Activated T-cell treated with anti-CD3 and anti-CD28 coated beads for 4 hours (primary cell): Measurements from ENCODE around the gene RBFOX1.

Experiments
- DNase-seq: peaks from one replicate; pipeline ENCODE4 v3.0.0-alpha.2; 2020

RBFOX1 gene

DNA sequence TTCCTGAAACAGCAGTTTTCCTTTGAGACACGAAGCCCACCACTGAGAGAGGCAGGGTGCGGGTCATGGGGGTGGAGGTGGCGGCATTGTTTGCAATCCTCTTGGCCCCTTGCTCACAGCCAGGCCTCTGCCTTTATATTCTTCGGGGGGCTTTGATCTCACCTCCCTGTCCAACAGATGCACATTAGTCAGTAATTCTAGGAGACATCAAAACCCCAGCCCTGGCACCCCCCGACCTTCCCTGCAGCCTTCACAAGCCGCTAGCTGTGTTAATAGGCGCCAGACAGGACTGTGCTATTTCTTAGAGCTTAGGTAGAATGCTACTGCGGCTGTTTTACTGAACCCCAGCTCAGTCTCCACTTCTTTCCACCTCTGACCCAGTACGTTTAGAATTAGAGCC, 212.6 kb downstream of the RBFOX1 start:
- DNase-seq, result no peak

GRCh38 chr16:7546948-7547347, 214.3 kb downstream of the RBFOX1 start:
- DNase-seq, result no peak

- DNase-seq, result no peak
Measured at GRCh38 chr16:7547736-7548135, 215.1 kb downstream of the RBFOX1 start.

DNA sequence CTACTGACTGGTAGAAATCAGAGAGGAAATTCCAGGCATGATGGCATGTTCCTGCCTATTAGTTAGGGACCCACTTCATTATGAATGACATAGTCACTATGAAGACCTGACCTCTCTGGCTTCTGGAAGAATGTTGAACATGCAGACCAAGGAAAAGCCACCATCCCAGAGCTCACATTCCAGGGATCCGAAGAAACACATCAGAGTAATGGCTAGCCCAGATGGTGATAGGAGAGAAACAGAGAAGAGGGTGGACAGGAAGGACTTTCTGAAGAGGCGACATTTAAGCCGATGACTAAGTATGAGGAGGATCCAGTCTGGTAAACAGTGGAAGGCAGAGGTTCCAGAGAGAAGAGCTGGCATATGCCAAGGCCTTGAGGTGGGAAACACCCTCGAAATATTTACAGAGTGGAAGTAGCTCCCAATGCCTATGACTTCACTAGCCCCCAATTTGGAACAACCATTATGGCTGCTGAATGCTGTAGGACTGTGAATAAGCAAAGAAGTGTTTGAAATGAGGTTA, 216.2 kb downstream of the RBFOX1 start:
- DNase-seq, result no peak

- DNase-seq, result no peak
Measured at GRCh38 chr16:7550096-7550495, 217.5 kb downstream of the RBFOX1 start.

GRCh38 chr16:7555459-7555858, 222.8 kb downstream of the RBFOX1 start:
- DNase-seq, result no peak

GRCh38 chr16:7561908-7562405, 229.3 kb downstream of the RBFOX1 start:
- no peak for DNase-seq

DNA sequence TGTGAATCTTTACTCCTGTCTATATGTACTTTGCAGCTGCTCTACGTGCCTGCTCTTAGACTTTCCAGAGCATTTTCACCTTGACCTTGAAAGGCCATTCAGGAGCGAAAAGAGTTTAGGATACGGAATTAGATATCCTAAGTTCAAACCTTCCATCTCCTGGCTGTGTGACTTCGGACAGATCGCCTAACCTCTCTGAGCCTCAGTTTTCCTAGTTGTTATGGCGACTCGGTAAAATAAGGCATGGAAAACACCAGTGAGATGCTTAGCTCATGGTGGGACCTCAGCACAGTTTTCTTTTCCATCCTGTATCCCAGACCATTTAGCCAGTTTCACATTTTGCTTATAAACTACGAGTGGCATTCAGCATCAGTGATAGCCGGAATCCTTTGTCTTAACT, 233.7 kb downstream of the RBFOX1 start:
- no peak for DNase-seq

DNA sequence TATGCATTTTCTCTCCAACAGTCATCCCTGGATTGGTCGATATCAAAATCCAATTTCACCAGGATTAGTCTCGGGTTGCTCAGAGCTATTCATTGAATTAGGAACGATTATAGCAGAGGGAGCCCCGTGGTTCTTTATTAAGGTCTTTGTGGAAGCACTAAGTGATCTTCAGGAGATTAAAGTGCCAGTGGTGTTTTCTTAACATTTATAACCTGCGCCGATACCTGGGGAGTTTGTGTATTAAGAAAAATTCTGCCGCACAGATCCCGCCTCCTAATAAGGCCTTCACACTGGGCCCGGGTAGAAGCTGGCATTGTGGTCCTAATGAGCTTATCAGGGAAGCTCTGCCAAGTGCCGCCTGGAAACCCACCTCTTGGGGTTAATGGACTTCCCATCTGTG, 238.7 kb downstream of the RBFOX1 start:
- DNase-seq, result no peak

- no peak for DNase-seq
Measured at GRCh38 chr16:7577588-7577987, 244.9 kb downstream of the RBFOX1 start.

DNA sequence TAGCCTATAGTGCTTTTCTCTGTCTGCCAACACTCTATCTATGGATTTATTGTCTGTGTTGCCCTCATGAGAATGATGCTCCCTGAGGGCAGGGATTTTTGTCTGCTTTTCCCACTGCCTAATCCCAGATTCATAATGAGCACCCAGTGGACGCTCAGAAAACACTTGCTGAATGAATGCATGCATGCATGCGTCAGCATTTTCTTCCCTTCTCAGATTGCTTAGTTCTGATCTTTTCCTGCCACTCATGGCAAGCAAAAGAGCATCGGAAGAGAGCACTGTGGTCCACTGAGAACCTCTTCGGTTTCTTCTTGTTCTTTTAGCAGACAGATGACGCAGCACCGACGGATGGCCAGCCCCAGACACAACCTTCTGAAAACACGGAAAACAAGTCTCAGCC, 246.8 kb downstream of the RBFOX1 start:
- DNase-seq, result no peak

GRCh38 chr16:7581175-7581574, 248.5 kb downstream of the RBFOX1 start:
- DNase-seq, result no peak

DNA sequence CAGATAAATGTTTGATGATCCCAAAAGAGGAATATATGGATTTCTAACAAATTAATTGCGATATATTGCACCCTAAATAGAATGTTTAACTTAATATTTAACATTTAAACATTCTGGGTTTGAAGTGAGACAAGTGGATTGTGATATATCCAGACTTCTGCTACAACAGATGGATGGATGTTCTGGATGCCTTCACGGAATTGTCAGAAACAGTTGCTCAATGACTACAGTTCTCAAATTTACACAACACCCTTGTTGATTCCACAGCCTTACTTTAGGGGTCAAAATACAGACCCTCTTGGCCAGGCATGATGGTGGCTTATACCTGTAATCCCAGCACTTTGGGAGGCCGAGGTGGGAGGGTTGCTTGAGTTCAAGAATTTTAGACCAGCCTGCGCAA, 250.8 kb downstream of the RBFOX1 start:
- DNase-seq, result no peak

DNA sequence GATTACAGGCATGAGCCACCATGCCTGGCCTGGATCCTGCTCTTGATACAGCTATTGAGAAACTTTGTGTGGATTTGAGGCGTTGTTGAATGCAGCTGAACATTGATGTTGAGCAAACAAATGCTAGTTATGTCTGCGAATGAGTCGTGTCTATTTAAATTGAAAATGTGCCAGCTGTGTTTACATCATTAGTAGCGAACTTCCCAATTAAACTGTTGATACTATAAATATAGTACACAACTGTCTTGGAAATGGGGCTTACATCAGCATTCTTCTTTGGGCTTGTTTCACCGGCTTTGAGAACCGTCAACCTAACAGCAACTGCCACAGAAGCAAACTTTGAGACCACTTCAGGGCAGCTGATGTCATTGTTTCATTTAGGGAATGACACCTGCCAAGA, 251.9 kb downstream of the RBFOX1 start:
- DNase-seq, result no peak

- DNase-seq, result no peak
Measured at GRCh38 chr16:7585705-7586104, 253.1 kb downstream of the RBFOX1 start.

DNA sequence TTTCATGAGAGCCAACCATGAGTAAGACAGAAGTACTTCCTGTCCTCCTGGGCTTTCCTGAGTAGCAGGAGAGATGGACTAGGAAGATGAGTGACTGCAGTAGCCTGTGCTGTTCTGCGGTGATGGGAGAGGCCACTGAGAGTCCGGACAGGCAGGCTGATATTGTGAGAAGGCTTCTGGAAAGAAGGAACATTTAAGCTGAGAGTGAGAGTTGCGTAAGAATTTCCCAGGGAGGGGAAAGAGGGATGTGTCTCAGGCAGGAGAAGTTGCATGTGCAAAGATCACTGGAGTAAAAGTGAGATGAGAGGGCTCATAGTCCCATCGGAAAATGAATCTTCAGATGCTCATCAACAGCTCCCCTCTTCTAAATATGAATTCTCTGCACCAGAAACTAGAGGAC, 258.3 kb downstream of the RBFOX1 start:
- DNase-seq, result no peak

- DNase-seq, result no peak
Measured at GRCh38 chr16:7596308-7596707, 263.7 kb downstream of the RBFOX1 start.

- DNase-seq, result no peak
Measured at GRCh38 chr16:7597677-7598076, 265.0 kb downstream of the RBFOX1 start.

DNA sequence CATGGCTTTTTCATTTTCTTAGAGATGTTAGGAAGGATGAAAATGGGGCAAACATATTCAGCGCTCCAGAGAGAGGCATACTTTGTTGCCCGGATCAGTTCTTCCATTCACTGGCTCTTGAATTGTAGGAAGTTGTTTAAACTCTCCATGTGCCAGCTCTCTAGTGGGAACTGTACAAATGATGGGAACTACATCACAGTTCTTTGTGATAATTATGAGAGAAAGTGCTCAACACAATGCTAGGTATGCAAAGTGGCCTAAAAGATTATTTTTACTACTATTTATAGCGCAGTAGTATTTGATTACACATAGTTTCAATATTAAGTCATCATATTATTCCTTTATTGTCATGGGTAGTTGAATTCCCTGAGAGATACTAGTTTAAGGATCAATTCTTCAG, 268.5 kb downstream of the RBFOX1 start:
- DNase-seq, result no peak

- DNase-seq, result no peak
Measured at GRCh38 chr16:7602291-7602950, 269.8 kb downstream of the RBFOX1 start.

- no peak for DNase-seq
Measured at GRCh38 chr16:7605812-7606211, 273.2 kb downstream of the RBFOX1 start.

DNA sequence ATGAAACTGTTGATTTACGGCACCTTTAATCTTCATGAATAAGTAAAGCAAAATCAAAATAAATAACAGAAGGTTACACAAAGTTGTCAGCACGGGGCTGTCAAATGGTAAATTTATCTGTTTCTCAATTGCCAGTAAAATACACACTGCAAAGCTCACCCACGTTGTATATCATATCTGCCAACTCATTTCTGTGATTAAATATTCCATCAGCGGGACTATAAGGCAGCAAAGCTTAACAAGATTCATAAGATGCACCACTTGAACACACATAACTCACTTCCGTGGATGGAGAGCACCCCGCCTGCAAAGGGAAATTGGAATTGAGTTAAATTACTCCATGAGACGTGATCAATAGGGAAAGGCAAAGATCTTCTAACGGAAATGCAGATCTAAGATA, 280.0 kb downstream of the RBFOX1 start:
- no peak for DNase-seq

DNA sequence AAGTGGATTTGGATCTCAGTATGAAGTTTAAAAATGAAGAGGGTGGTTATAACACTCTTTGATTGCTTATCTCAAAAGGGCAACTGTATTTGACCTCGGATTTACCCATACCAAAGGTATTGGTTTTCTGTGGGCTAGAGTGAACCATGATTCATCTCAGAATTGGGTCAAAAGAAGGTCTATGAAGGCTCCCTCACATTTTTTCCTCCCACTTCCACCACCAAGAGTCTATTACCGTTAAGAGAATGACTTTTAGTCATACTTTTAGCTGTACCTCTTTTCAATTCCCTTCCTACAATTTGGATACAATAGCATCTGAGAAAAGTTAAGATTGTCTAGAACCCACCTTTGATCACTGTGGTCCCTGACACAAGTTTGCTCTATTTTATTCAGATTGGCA, 280.9 kb downstream of the RBFOX1 start:
- DNase-seq, result no peak

DNA sequence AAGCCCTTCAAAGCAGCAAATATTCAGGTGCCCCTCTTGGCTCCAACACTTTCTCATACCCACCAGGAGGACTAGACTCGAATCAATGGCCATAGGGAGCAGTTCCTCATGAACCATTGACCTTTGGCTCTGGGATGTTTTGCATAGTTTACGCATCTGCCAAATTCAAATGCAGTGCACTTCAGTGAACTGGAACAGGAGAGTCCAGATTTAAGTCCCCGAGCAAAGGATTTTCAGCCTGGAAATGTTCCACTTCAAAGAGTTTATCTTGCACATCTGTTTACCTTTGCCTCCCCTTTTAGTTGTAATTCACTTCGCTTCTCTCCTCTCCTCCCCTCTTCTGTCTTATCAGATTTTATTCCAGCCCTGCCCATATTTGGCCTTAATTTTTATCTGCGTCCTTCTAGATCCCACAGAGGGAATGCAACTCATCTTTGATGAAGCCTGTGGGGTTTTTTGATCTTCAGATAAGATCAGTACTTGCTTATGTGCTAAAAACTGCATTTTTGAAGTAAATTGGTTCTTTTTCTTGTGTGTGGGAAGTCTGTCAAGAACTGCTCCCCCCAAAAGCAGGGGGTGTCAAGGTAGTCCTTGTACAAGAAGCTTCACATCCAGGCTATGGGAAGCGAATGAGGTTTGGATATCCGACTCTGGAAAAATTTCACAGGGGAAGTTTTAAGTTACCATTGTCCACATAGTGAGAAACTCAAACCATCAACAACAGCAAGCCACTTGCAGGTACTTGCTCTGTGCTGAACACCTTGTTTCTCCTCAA, 281.6 kb downstream of the RBFOX1 start:
- no peak for DNase-seq
